Upper lobe of left lung (tissue), 6 donors: Measurements from ENCODE around the gene TBXA2R. TPM values are rescaled to one million over a fixed set of nuclear protein-coding genes. Genes with fewer than 3 reads are reported as not detected.
A peak's percentile ranks its signal among the peaks of the same experiment; 100 is the strongest.
"Not testable (repeated sequence)": the region's sequence is repeated elsewhere in the genome, so short reads cannot be mapped to it uniquely, and the experiment has no call there.

Experiments used
- ATAC-seq, 2 donors: fragments of 200-7000 bp; cut with Tn5 transposase; one replicate each; pipeline ENCODE4 v1.9.1; 2022; ENCODE audit warnings: mild to moderate bottlenecking in 2 of 2, moderate library complexity in 2 of 2; ENCODE audit not compliant: low FRiP score in 2 of 2
- DNase-seq, 2 donors: peaks; one replicate each; pipeline ENCODE4 v3.0.0-alpha.2; 2019 to 2020
- H3K27ac ChIP-seq, 4 donors: fragments of 200-600 bp; sonication (generic); one replicate each; pipeline ENCODE4 v1.5.1; 2016 to 2019
- H3K27me3 ChIP-seq, 4 donors: fragments of 200-600 bp; sonication (generic); one replicate each; pipeline ENCODE4 v1.5.1; 2017 to 2019
- H3K36me3 ChIP-seq, 4 donors: fragments of 200-600 bp; sonication (generic); one replicate each; pipeline ENCODE4 v1.5.1; 2016 to 2019
- H3K4me1 ChIP-seq, 4 donors: fragments of 200-600 bp; sonication (generic); one replicate each; pipeline ENCODE4 v1.5.1; 2018 to 2019
- H3K4me3 ChIP-seq, 4 donors: fragments of 200-600 bp; sonication (generic); one replicate each; pipeline ENCODE4 v1.5.1; 2017 to 2019; ENCODE audit warnings: mild to moderate bottlenecking in 2 of 4, moderate library complexity in 1 of 4
- H3K9me3 ChIP-seq, 4 donors: fragments of 200-600 bp; sonication (generic); one replicate each; pipeline ENCODE4 v1.5.1; 2018 to 2019
- CTCF ChIP-seq, 6 experiments: fragments of 450-650 bp in 4 of 6; fragments of 200-600 bp in 2 of 6; sonication (generic) in 2 of 6; IDR thresholded peaks; one replicate each; pipeline ENCODE4 v1.5.1; 2016 to 2019; ENCODE audit warnings: antibody characterized with exemption in 6 of 6
- EP300 ChIP-seq, 4 donors: sonication (generic); formaldehyde crosslinking; IDR thresholded peaks; one replicate each; pipeline ENCODE4 v1.5.1; 2017; ENCODE audit warnings: antibody characterized with exemption in 4 of 4, control low read depth in 2 of 4
- POLR2A ChIP-seq, 4 donors: fragments of 450-650 bp; IDR thresholded peaks; one replicate each; pipeline ENCODE4 v1.5.1; 2016 to 2017; ENCODE audit warnings: antibody characterized with exemption in 4 of 4, mild to moderate bottlenecking in 2 of 4
- POLR2AphosphoS5 ChIP-seq, 2 donors: sonication (generic); formaldehyde crosslinking; IDR thresholded peaks; one replicate each; pipeline ENCODE4 v1.5.1; 2017; ENCODE audit warnings: antibody characterized with exemption in 2 of 2
- WGBS, 2 donors: methylation state at CpG; one replicate each; pipeline ENCODE4 v1.1.5; 2017 to 2018; 5-methylcytosine and 5-hydroxymethylcytosine counted together
- total RNA-seq, 6 donors: library from RNA; depleted of rRNA in 4 of 6; stranded (reverse); fragments of >200 nt in 4 of 6; gene quantifications; one replicate each; pipeline versions ENCODE4 v1.1.0 to v1.2.1, GENCODE V29; 2016 to 2021
- donor health status: DM: no; HTN: no; CAD: no; lungs with moderate emphysema.
- donor health status: DM: no; HTN: yes; CAD: no; lungs with severe emphysema.

TBXA2R gene
- total RNA-seq, 6 donors from 2014 or later, result 0.49 to 7.0 (median 2.6) TPM

DNA sequence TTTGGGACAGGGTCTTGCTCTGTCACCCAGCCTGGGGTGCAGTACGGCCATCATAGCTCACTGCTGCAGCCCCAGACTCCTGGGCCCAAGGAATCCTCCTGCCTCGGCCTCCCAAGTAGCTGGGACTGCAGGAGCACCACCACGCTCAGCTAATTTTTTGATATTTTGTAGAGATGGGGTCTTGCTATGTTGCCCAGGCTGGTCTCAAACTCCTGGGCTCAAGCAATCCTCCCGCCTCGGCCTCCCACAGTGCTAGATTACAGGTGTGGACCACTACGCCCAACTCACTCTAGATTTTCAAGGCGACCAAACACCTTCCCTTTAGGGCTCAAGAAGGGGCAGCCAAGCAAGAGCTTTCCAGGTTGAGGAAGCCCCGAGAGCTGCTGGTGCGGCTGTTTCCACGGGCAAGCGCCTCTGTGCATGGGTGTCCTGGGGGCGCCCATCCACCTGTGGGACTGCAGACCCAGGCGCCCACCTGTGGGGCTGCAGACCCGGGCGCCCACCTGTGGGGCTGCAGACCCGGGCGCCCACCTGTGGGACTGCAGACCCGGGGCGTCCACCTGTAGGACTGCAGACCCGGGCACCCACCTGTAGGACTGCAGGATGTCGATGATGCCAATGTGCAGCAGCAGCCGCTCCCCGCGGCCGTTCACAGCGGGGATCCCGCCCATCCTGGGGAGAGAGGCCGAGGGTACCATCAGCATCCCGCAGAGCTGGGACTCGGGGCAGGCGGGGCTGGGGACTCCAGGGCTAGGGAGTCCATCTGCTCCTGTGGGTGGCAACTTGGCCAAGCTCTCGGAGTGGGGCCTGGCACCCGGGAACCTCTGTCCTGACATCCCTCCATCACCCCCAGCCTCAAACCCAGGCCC lies 41.6 kb upstream of the TBXA2R start:
- TF ChIP-seq POLR2AphosphoS5 (IDR thresholded peaks at IDR 0.05) (no peak), CTCF (IDR thresholded peaks at IDR 0.05) (no peak), POLR2A (IDR thresholded peaks at IDR 0.05) (no peak), EP300 (IDR thresholded peaks at IDR 0.05) (no peak)
- no peak overlapping the region for H3K27ac ChIP-seq
- 95 to 97% methylated on average over 6 to 24 of the region's 33 CpGs for WGBS, 2 donors
- ATAC-seq (no peak), DNase-seq (peak in 1 of 2 donors; percentile 81)
- no peaks in the 10 kb centered on the region for H3K9me3 ChIP-seq
- H3K27me3 ChIP-seq, result no peaks in the 10 kb centered on the region
- H3K4me3 ChIP-seq, result no peak overlapping the region
- peaks cover 9 to 87% (median 57%) of the 10 kb centered on the region in 4 donors for H3K36me3 ChIP-seq
- no peaks in the 10 kb centered on the region for H3K4me1 ChIP-seq

DNA sequence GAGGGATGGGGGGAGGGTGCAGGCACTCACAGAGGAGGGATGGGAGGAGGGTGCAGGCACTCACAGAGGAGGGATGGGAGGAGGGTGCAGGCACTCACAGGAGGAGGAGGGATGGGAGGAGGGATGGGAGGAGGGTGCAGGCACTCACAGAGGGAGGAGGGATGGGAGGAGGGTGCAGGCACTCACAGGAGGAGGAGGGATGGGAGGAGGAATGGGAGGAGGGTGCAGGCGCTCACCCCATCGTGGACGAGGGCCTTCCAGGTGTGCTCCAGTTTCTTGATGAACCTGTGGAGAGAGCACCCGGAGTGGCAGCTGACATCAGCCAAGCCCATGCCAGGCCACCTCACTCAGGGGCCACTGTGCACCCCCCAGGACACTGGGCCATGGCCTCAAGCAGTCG lies 40.4 kb upstream of the TBXA2R start:
- DNase-seq, H3K4me3 ChIP-seq, H3K9me3 ChIP-seq, ATAC-seq, H3K27me3 ChIP-seq, H3K4me1 ChIP-seq, H3K27ac ChIP-seq: not testable (repeated sequence)
- H3K36me3 ChIP-seq, result peaks cover 4 to 87% (median 56%) of the 10 kb centered on the region in 4 donors
- WGBS, 2 donors, result 95% methylated on average over 4 to 5 of the region's 5 CpGs

DNA sequence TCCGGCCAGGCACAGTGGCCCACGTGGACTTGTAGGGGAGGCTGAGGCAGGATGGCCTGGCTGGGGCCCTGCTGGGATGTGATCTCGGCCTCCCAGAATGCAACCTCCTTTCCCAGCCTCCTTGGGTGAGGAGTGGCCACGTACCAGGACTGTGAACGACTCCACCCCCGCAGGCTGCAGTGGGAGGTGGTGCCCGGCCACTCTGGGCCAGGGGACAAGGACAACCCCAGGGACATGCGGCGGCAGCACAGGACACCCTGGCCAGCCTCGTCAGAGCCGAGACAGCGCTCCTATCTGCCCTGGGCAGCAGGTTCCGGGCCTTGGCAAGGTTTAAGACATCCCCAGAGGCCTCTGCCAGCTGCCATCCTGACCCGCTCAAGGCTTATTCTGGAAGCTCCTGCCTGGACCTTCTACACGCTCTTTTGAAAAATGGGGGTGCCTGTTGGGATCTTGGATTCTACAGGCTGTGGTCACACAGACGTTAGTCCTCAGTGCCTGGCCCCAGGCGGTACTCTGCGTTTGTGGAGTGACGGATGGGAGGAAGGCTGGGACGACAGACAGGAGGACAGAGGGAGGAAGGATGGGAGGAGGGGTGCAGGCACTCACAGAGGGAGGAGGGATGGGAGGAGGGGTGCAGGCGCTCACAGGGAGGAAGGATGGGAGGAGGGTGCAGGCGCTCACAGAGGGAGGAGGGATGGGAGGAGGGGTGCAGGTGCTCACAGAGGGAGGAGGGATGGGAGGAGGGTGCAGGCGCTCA lies 39.8 kb upstream of the TBXA2R start:
- Histone ChIP-seq H3K4me3 (no peak overlapping the region), H3K27ac (no peak overlapping the region), H3K9me3 (no peaks in the 10 kb centered on the region), H3K36me3 (peaks cover 4 to 87% (median 56%) of the 10 kb centered on the region in 4 donors), H3K4me1 (no peaks in the 10 kb centered on the region), H3K27me3 (no peaks in the 10 kb centered on the region)
- DNase-seq, result peak in 1 of 2 donors; percentile 70
- ATAC-seq, result no peak
- 86 to 90% methylated on average over 18 to 21 of the region's 23 CpGs for WGBS, 2 donors
- TF ChIP-seq POLR2A (IDR thresholded peaks at IDR 0.05) (no peak), EP300 (IDR thresholded peaks at IDR 0.05) (no peak), CTCF (IDR thresholded peaks at IDR 0.05) (no peak), POLR2AphosphoS5 (IDR thresholded peaks at IDR 0.05) (no peak)

GRCh38 chr19:3645726-3646125 lies 39.1 kb upstream of the TBXA2R start:
- Histone ChIP-seq H3K27ac (no peak overlapping the region), H3K27me3 (no peaks in the 10 kb centered on the region), H3K9me3 (no peaks in the 10 kb centered on the region), H3K4me3 (no peak overlapping the region), H3K4me1 (no peaks in the 10 kb centered on the region), H3K36me3 (peaks cover 4 to 87% (median 55%) of the 10 kb centered on the region in 4 donors)
- DNase-seq (peak in 1 of 2 donors; percentile 58), ATAC-seq (peak in 1 of 2 donors; percentile 2)
- 88 to 96% methylated on average over 14 to 15 of the region's 21 CpGs for WGBS, 2 donors
- TF ChIP-seq CTCF (IDR thresholded peaks at IDR 0.05), result no peak
- TF ChIP-seq POLR2A (IDR thresholded peaks at IDR 0.05), result no peak
- no peak for TF ChIP-seq EP300 (IDR thresholded peaks at IDR 0.05)
- TF ChIP-seq POLR2AphosphoS5 (IDR thresholded peaks at IDR 0.05), result no peak

DNA sequence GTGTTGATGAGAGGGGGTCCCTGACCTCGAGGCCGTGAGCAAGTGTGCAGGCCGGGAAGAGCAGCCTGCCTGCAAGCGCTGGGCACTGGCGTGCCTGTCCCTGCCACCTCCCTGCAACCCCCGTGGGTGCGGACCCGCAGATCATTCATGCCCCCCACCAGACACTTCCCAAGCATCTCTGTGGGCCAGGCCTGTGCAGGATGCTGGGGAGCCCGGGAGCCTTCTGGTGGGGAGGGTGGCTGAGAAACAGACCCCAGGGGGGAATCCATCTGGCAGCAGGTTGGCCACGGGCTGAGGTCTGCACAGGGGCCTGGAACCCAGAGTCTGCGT lies 38.4 kb upstream of the TBXA2R start:
- no peak for TF ChIP-seq EP300 (IDR thresholded peaks at IDR 0.05)
- no peak for TF ChIP-seq POLR2AphosphoS5 (IDR thresholded peaks at IDR 0.05)
- TF ChIP-seq CTCF (IDR thresholded peaks at IDR 0.05), result no peak
- no peak for TF ChIP-seq POLR2A (IDR thresholded peaks at IDR 0.05)
- Histone ChIP-seq H3K4me3 (no peak overlapping the region), H3K36me3 (peaks cover under 1 to 87% (median 57%) of the 10 kb centered on the region in 4 donors), H3K27ac (no peak overlapping the region), H3K27me3 (no peaks in the 10 kb centered on the region), H3K4me1 (no peaks in the 10 kb centered on the region), H3K9me3 (no peaks in the 10 kb centered on the region)
- ATAC-seq, result peak in 1 of 2 donors; percentile 6
- 78% methylated on average over 8 of the region's 11 CpGs; no CpG with 5 or more reads in 1 of the 2 donors for WGBS, 2 donors
- DNase-seq, result peak in 1 of 2 donors; percentile 59
